ENCODE results near the gene KCNMA1. TPM values are rescaled to one million over a fixed set of nuclear protein-coding genes. Genes with fewer than 3 reads are reported as not detected.
A peak's percentile ranks its signal among the peaks of the same experiment; 100 is the strongest.

KCNMA1 gene
- total and polyA plus RNA-seq, 7 donors: 15.3 to 427 (median 256) TPM

GRCh38 chr10:77393411-77393810 lies 244.2 kb downstream of the KCNMA1 start:
- Histone ChIP-seq H3K9me3 (no peaks in the 10 kb centered on the region), H3K27ac (peak overlapping the region; percentile 61 to 87 (median 78)), H3K36me3 (no peaks in the 10 kb centered on the region), H3K4me3 (no peak overlapping the region), H3K4me1 (peaks cover 0 to 70% (median 67%) of the 10 kb centered on the region in 4 donors), H3K27me3 (no peaks in the 10 kb centered on the region)
- no peak for DNase-seq
- TF ChIP-seq POLR2AphosphoS5 (IDR thresholded peaks at IDR 0.05) (no peak), POLR2A (IDR thresholded peaks at IDR 0.05) (no peak), CTCF (IDR thresholded peaks at IDR 0.05) (no peak), EP300 (IDR thresholded peaks at IDR 0.05) (no peak)
- intact Hi-C loops (cut with DNase I): loop anchor here (2.0 to 5.0 kb wide), 3 partner anchors 221 to 319 kb away; no protein-coding TSS in a partner anchor
- 89 to 92% methylated on average over 3 of the region's 3 CpGs for WGBS, 2 donors

- TF ChIP-seq POLR2AphosphoS5 (IDR thresholded peaks at IDR 0.05) (peak in 2 of 4 donors; percentile 13 to 42), POLR2A (IDR thresholded peaks at IDR 0.05) (no peak), CTCF (IDR thresholded peaks at IDR 0.05) (no peak), EP300 (IDR thresholded peaks at IDR 0.05) (no peak)
- no peaks in the 10 kb centered on the region for H3K9me3 ChIP-seq
- DNase-seq: no peak
- 69 to 75% methylated on average over 6 of the region's 6 CpGs for WGBS, 2 donors
- H3K4me3 ChIP-seq: no peak overlapping the region
- peaks cover 0 to 76% (median 71%) of the 10 kb centered on the region in 4 donors for H3K4me1 ChIP-seq
- H3K27ac ChIP-seq: peak overlapping the region; percentile 61 to 87 (median 78)
- no peaks in the 10 kb centered on the region for H3K36me3 ChIP-seq
- H3K27me3 ChIP-seq: no peaks in the 10 kb centered on the region
- intact Hi-C loops (cut with DNase I): loop anchor here (2.0 to 5.0 kb wide), 3 partner anchors 221 to 319 kb away; no protein-coding TSS in a partner anchor
Measured at GRCh38 chr10:77392851-77393250, 244.8 kb downstream of the KCNMA1 start.

- 85 to 86% methylated on average over 2 of the region's 2 CpGs for WGBS, 2 donors
- TF ChIP-seq POLR2AphosphoS5 (IDR thresholded peaks at IDR 0.05): no peak
- TF ChIP-seq CTCF (IDR thresholded peaks at IDR 0.05): no peak
- no peak for TF ChIP-seq POLR2A (IDR thresholded peaks at IDR 0.05)
- TF ChIP-seq EP300 (IDR thresholded peaks at IDR 0.05): no peak
- H3K36me3 ChIP-seq: no peaks in the 10 kb centered on the region
- peak overlapping the region; percentile 61 to 87 (median 78) for H3K27ac ChIP-seq
- intact Hi-C loops (cut with DNase I): loop anchor here (2.0 to 5.0 kb wide), 3 partner anchors 220 to 320 kb away; no protein-coding TSS in a partner anchor
- no peaks in the 10 kb centered on the region for H3K9me3 ChIP-seq
- H3K27me3 ChIP-seq: no peaks in the 10 kb centered on the region
- H3K4me3 ChIP-seq: no peak overlapping the region
- peaks cover 0 to 82% (median 76%) of the 10 kb centered on the region in 4 donors for H3K4me1 ChIP-seq
- DNase-seq: no peak
Measured at GRCh38 chr10:77392236-77392721, 245.3 kb downstream of the KCNMA1 start.

- peak overlapping the region; percentile 61 to 87 (median 78) for H3K27ac ChIP-seq
- H3K4me3 ChIP-seq: no peak overlapping the region
- TF ChIP-seq POLR2AphosphoS5 (IDR thresholded peaks at IDR 0.05) (peak in 1 of 4 donors; percentile 3), CTCF (IDR thresholded peaks at IDR 0.05) (peak; percentile 53 to 72 (median 67)), POLR2A (IDR thresholded peaks at IDR 0.05) (no peak)
- DNase-seq: peak; percentile 92
- intact Hi-C loops (cut with DNase I): loop anchor here (2.0 to 5.0 kb wide), 3 partner anchors 219 to 321 kb away; no protein-coding TSS in a partner anchor
- no peaks in the 10 kb centered on the region for H3K27me3 ChIP-seq
- 10 to 18% methylated on average over 12 of the region's 12 CpGs for WGBS, 2 donors
- no peaks in the 10 kb centered on the region for H3K36me3 ChIP-seq
- H3K9me3 ChIP-seq: no peaks in the 10 kb centered on the region
- peaks cover 0 to 87% (median 82%) of the 10 kb centered on the region in 4 donors for H3K4me1 ChIP-seq
Measured at GRCh38 chr10:77391605-77392235, 245.9 kb downstream of the KCNMA1 start.
